Esophagus muscularis mucosa (tissue), 4 donors: ENCODE measurements around the gene EEA1. TPM values are rescaled to one million over a fixed set of nuclear protein-coding genes. Genes with fewer than 3 reads are reported as not detected.

ENCODE experiments used
- DNase-seq: peaks from one replicate; pipeline ENCODE4 v3.0.0-alpha.2; 2017; ENCODE audit errors: extremely low spot score
- H3K27ac ChIP-seq, 4 donors: fragments of 200-600 bp; sonication (generic); replicated peaks in 1 of 4; 1 replicate in 3 of 4; 2 replicates in 1 of 4; pipeline ENCODE4 v1.5.1; 2016 to 2019; ENCODE audit warnings: mild to moderate bottlenecking in 1 of 4
- H3K27me3 ChIP-seq, 4 donors: fragments of 200-600 bp; sonication (generic); one replicate each; pipeline versions ENCODE4 v1.5.1 to v1.6.0; 2016 to 2019
- H3K36me3 ChIP-seq, 4 donors: fragments of 200-600 bp; sonication (generic); one replicate each; pipeline ENCODE4 v1.5.1; 2016 to 2019
- H3K4me1 ChIP-seq, 4 donors: fragments of 200-600 bp; sonication (generic); one replicate each; pipeline ENCODE4 v1.5.1; 2016 to 2019
- H3K4me3 ChIP-seq, 4 donors: fragments of 200-600 bp; sonication (generic); 1 replicate in 2 of 4; 2 replicates in 2 of 4; pipeline ENCODE4 v1.5.1; 2016 to 2019; ENCODE audit warnings: mild to moderate bottlenecking in 4 of 4, moderate library complexity in 1 of 4
- H3K9me3 ChIP-seq, 4 donors: fragments of 200-600 bp; sonication (generic); 1 replicate in 3 of 4; 2 replicates in 1 of 4; pipeline ENCODE4 v1.5.1; 2016 to 2019
- EP300 ChIP-seq: sonication (generic); formaldehyde crosslinking; IDR thresholded peaks from one replicate; pipeline ENCODE4 v1.6.1; 2017; ENCODE audit warnings: antibody characterized with exemption
- POLR2A ChIP-seq: fragments of 450-650 bp; IDR thresholded peaks from one replicate; pipeline ENCODE4 v1.6.1; 2017; ENCODE audit warnings: antibody characterized with exemption, moderate library complexity, mild to moderate bottlenecking, low read depth
- POLR2AphosphoS5 ChIP-seq, 2 donors: sonication (generic); formaldehyde crosslinking; IDR thresholded peaks; one replicate each; pipeline ENCODE4 v1.6.1; 2017; ENCODE audit warnings: antibody characterized with exemption in 2 of 2
- WGBS: methylation state at CpG from one replicate; pipeline ENCODE4 v1.1.5; 2018; 5-methylcytosine and 5-hydroxymethylcytosine counted together
- intact Hi-C: fragments of 100-400 bp; cut with DNase I; formaldehyde crosslinking; loops from one replicate; pipeline ENCODE4 v1.15.1; 2023
- total RNA-seq, 4 donors: library from RNA; depleted of rRNA; stranded (reverse); fragments of >200 nt; gene quantifications; one replicate each; pipeline versions ENCODE4 v1.1.0 to v1.2.1, GENCODE V29; 2016
- TF ChIP-seq, protein P1 (sequence below), 3 experiments: fragments of 200-600 bp in 2 of 3; fragments of 450-650 bp in 1 of 3; sonication (generic) in 2 of 3; IDR thresholded peaks; one replicate each; pipeline ENCODE4 v1.5.1; 2017 to 2019; ENCODE audit warnings: antibody characterized with exemption in 3 of 3, mild to moderate bottlenecking in 2 of 3, moderate library complexity in 1 of 3

Gene EEA1
- total RNA-seq, 4 donors from 2014 or later: 15.7 to 31.1 (median 24.1) TPM

DNA sequence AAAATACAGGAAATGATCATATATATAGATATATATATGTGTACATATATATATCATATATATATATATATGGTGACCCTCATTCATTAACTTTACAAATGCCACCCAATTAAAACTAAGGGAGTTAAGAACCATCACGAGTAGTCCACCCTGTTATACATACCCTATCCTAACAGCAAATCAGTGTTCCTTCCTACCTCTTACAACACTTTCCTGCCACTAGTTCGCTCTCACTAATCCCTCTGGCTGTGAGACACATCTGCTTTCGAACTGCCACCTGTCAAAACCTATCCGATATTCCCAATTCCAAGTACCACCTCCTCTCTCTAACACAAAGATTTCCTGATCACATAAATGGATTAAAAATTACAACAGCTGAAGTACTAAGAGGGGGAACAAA lies 100.5 kb downstream of the EEA1 start:
- WGBS: 94% methylated on average over 4 of the region's 4 CpGs
- intact Hi-C loops: no loop called here
- peaks cover 0 to 45% (median 30%) of the 10 kb centered on the region in 4 donors for H3K36me3 ChIP-seq

DNA sequence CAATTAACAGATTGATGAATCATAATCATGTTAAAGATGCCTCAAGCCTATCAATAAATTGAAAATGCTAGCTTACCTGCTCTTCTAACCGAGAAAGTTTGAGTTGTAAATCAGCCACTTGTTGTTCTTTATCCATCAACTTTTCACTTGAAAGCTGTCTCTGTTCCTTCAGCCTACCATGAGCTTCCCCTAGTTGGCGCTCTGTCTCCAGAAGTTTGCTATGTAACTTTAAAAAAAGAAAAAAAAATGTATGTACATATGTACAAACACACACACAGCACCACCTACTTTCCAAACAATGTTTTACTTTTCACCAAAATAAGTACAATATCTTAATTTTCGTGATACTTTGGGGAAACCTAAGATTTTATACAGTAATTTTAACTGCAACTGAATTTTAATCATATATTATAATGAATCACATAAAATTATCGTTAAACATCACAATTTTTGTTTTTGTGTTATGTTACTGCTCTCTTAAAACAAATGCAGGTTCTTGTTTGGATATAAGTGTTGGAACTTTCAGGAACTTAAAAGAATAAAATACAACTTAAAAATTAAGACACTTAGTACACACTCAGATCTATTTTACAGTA lies 101.2 kb downstream of the EEA1 start:
- H3K4me3 ChIP-seq: no peak overlapping the region
- no peak overlapping the region for H3K27ac ChIP-seq
- no peak for TF ChIP-seq EP300
- TF ChIP-seq POLR2A: no peak
- TF ChIP-seq, protein P1, sequence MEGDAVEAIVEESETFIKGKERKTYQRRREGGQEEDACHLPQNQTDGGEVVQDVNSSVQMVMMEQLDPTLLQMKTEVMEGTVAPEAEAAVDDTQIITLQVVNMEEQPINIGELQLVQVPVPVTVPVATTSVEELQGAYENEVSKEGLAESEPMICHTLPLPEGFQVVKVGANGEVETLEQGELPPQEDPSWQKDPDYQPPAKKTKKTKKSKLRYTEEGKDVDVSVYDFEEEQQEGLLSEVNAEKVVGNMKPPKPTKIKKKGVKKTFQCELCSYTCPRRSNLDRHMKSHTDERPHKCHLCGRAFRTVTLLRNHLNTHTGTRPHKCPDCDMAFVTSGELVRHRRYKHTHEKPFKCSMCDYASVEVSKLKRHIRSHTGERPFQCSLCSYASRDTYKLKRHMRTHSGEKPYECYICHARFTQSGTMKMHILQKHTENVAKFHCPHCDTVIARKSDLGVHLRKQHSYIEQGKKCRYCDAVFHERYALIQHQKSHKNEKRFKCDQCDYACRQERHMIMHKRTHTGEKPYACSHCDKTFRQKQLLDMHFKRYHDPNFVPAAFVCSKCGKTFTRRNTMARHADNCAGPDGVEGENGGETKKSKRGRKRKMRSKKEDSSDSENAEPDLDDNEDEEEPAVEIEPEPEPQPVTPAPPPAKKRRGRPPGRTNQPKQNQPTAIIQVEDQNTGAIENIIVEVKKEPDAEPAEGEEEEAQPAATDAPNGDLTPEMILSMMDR (IDR thresholded peaks at IDR 0.05): peak; percentile 19 to 54 (median 33)
- no peak for TF ChIP-seq POLR2AphosphoS5 (IDR thresholded peaks at IDR 0.05)
- peaks cover 0 to 45% (median 30%) of the 10 kb centered on the region in 4 donors for H3K36me3 ChIP-seq
- 83% methylated on average over 4 of the region's 4 CpGs for WGBS
- no peaks in the 10 kb centered on the region for H3K27me3 ChIP-seq
- no peaks in the 10 kb centered on the region for H3K9me3 ChIP-seq
- no peak for DNase-seq
- intact Hi-C loops: no loop called here
- no peaks in the 10 kb centered on the region for H3K4me1 ChIP-seq

More for the DNA sequence above, 100.5 kb downstream of the EEA1 start:
- H3K27me3 ChIP-seq: no peaks in the 10 kb centered on the region
- no peak overlapping the region for H3K4me3 ChIP-seq
- no peaks in the 10 kb centered on the region for H3K9me3 ChIP-seq
- TF ChIP-seq, protein P1 (IDR thresholded peaks at IDR 0.05): no peak
- TF ChIP-seq EP300 (no peak), POLR2AphosphoS5 (IDR thresholded peaks at IDR 0.05) (no peak), POLR2A (no peak)
- H3K4me1 ChIP-seq: no peaks in the 10 kb centered on the region
- H3K27ac ChIP-seq: no peak overlapping the region
- DNase-seq: no peak

DNA sequence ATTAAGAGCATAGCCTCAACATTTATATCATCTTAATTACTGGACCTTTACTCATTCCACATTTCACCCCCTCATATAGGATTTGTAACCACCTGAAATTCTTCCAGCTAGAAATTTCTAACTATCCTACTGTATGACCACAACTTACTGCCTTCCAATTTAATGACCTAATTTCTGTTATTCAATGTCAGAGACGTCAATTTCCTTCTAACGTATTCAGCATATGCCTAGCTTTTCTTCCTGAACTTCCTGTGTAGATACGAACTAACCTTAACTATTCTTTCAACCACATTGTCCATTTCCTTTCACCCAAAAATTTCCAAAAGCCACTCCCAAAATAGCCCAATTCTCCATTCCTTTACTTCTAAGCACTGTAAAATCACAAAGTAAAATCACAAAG lies 108.0 kb downstream of the EEA1 start:
- Histone ChIP-seq H3K36me3 (peaks cover 0 to 43% (median 17%) of the 10 kb centered on the region in 4 donors), H3K27me3 (no peaks in the 10 kb centered on the region), H3K9me3 (no peaks in the 10 kb centered on the region), H3K4me1 (no peaks in the 10 kb centered on the region), H3K4me3 (no peak overlapping the region), H3K27ac (no peak overlapping the region)
- TF ChIP-seq POLR2A (no peak), EP300 (no peak), POLR2AphosphoS5 (IDR thresholded peaks at IDR 0.05) (no peak)
- TF ChIP-seq, protein P1 (IDR thresholded peaks at IDR 0.05): no peak
- intact Hi-C loops: no loop called here
- WGBS: 86% methylated on average over 3 of the region's 3 CpGs
- DNase-seq: no peak

DNA sequence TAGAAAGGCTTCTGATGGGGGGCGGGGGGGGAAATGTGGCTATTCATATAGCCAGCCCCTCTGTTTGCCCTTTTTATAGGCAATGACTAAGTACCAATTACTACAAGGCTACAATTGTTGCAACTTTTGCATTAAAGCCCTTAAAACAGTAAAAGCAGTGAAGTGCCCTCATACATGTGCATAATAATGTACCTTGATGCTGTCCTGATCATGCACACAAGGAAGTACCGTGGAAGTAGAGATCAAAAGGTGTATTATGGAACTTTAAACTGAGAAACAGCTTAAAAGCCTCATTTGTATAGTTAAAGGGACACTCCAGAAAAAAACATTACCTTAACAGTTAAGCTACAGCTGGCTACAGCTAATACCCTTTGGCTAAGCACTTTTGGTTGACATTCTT lies 114.5 kb downstream of the EEA1 start:
- intact Hi-C loops: no loop called here
- TF ChIP-seq POLR2A (no peak), EP300 (no peak), POLR2AphosphoS5 (IDR thresholded peaks at IDR 0.05) (no peak)
- TF ChIP-seq, protein P1 (IDR thresholded peaks at IDR 0.05): no peak
- H3K4me1 ChIP-seq: no peaks in the 10 kb centered on the region
- peaks cover 0 to 60% (median 27%) of the 10 kb centered on the region in 4 donors for H3K36me3 ChIP-seq
- H3K9me3 ChIP-seq: no peaks in the 10 kb centered on the region
- no peak overlapping the region for H3K4me3 ChIP-seq
- DNase-seq: no peak
- H3K27ac ChIP-seq: no peak overlapping the region
- H3K27me3 ChIP-seq: no peaks in the 10 kb centered on the region
- WGBS: 77% methylated on average over 2 of the region's 2 CpGs

DNA sequence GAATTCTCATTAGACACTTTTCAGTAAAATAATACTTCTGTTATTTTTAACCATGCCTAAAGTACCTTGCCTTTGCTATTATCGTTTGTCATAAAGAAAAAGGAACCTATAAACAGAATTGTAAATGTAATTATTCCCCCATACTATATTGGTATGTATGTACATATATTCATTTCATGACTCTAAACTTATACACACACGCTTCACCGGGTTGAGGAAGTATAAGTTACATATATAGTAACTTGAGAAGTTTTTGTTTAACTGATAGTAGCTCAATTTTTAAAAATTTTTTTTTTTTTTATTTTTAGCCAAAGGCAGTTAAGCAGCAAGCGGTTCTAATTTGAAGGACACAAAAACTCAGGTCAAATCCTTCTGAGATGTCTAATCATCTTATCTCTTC lies 118.7 kb downstream of the EEA1 start:
- TF ChIP-seq POLR2A (no peak), EP300 (no peak), POLR2AphosphoS5 (IDR thresholded peaks at IDR 0.05) (no peak)
- TF ChIP-seq, protein P1 (IDR thresholded peaks at IDR 0.05): no peak
- no peaks in the 10 kb centered on the region for H3K4me1 ChIP-seq
- no peak overlapping the region for H3K27ac ChIP-seq
- H3K36me3 ChIP-seq: peaks cover 0 to 70% (median 39%) of the 10 kb centered on the region in 4 donors
- DNase-seq: no peak
- H3K9me3 ChIP-seq: peaks cover 0 to 5% (median 0%) of the 10 kb centered on the region in 4 donors
- intact Hi-C loops: no loop called here
- H3K27me3 ChIP-seq: no peaks in the 10 kb centered on the region
- 90% methylated on average over 4 of the region's 4 CpGs for WGBS
- H3K4me3 ChIP-seq: no peak overlapping the region
